K562 (cell line): ENCODE measurements around the gene SUFU. TPM values are rescaled to one million over a fixed set of nuclear protein-coding genes. Genes with fewer than 3 reads are reported as not detected.

ENCODE experiments used
- ARID3A ChIP-seq: IDR thresholded peaks from 2 replicates; pipeline ENCODE4 v1.6.1; 2012; ENCODE audit warnings: low read depth, low read length, improper control_type of control experiment, borderline replicate concordance
- CHCHD3 ChIP-seq: fragments of 250-450 bp; sonication (Bioruptor Pico); IDR thresholded peaks from 2 replicates; pipeline ENCODE4 v2.1.2; 2022; ENCODE audit warnings: mild to moderate bottlenecking
- FOXP4 ChIP-seq: sonication (generic); formaldehyde crosslinking; IDR thresholded peaks from 2 replicates; pipeline ENCODE4 v1.8.0; 2022; ENCODE audit warnings: mild to moderate bottlenecking, missing genetic modification reagents, borderline replicate concordance
- KHSRP ChIP-seq: fragments of 450-650 bp; IDR thresholded peaks from 2 replicates; pipeline ENCODE4 v1.6.1; 2017
- RAD21 ChIP-seq, 2 experiments: fragments of 250-450 bp in 1 of 2; fragments of 450-650 bp in 1 of 2; sonication (Bioruptor Pico) in 1 of 2; formaldehyde crosslinking in 1 of 2; IDR thresholded peaks in 1 of 2; conservative IDR thresholded peaks in 1 of 2; 2 replicates each; pipeline versions ENCODE4 v1.4.0 to v1.8.0; 2020 to 2022; ENCODE audit warnings: mild to moderate bottlenecking in 2 of 2, moderate library complexity in 1 of 2
- SNRNP70 ChIP-seq: fragments of 200-400 bp; formaldehyde crosslinking; optimal IDR thresholded peaks from 2 replicates; pipeline ENCODE3; 2017; ENCODE audit warnings: low read depth, low read length
- ZBTB2 ChIP-seq: fragments of 450-650 bp; IDR thresholded peaks from 2 replicates; pipeline ENCODE4 v1.6.1; 2016; ENCODE audit warnings: antibody characterized with exemption
- polyA plus RNA-seq, 8 experiments: library from polyadenylated mRNA; depleted of rRNA in 4 of 8; stranded (reverse) in 5 of 8; unstranded in 3 of 8; fragments of >200 nt; fragmentation: Nextera tagmentation in 2 of 8; fragmentation: Illumina TruSeq in 1 of 8; extraction: Ambion mirVana in 2 of 8; extraction: Trizol in 1 of 8; gene quantifications; 2 replicates each; pipeline versions ENCODE4 v1.2.1 to v1.2.3, GENCODE V29; 2011 to 2014; ENCODE audit warnings: inconsistent platforms in 1 of 8, missing spikeins in 1 of 8
- total RNA-seq, 7 experiments: library from RNA; depleted of rRNA in 6 of 7; stranded (reverse); fragments of >200 nt in 6 of 7; fragmentation: Illumina TruSeq in 2 of 7; extraction: Trizol in 2 of 7; gene quantifications; 2 replicates each; pipeline versions ENCODE4 v1.2.1 to v1.2.3, GENCODE V29; 2011 to 2021; ENCODE audit warnings: low replicate concordance in 1 of 7

SUFU gene
- total and polyA plus RNA-seq, 9 of the 15 experiments (the other 6 are each of a cell fraction or from before 2014, with no cell fraction given) = 0.59 to 6.3 (median 0.82) TPM

- TF ChIP-seq ZBTB2 = no peak
- TF ChIP-seq CHCHD3 = no peak
- no peak for TF ChIP-seq ARID3A
- TF ChIP-seq RAD21 (CRISPR knock-in tag; conservative IDR thresholded peaks at IDR 0.05 in 1 of 2, IDR thresholded peaks at IDR 0.05 in 1 of 2) = no peak
- TF ChIP-seq KHSRP = no peak
- no peak for TF ChIP-seq SNRNP70
- no peak for TF ChIP-seq FOXP4 (CRISPR knock-in tag)
These were observed 109.1 kb downstream of the SUFU start (continued) for GRCh38 chr10:102612964-102613275.
